NCI-H526 treated with DMSO at 0.1 percent for 48 hours (cell line): Measurements from ENCODE around the gene LRBA.
A peak's percentile ranks its signal among the peaks of the same experiment; 100 is the strongest.

ENCODE experiments used
- DNase-seq: peaks from one replicate; lab custom pipeline; 2025; lab: John Stamatoyannopoulos, UW

The LRBA gene

DNA sequence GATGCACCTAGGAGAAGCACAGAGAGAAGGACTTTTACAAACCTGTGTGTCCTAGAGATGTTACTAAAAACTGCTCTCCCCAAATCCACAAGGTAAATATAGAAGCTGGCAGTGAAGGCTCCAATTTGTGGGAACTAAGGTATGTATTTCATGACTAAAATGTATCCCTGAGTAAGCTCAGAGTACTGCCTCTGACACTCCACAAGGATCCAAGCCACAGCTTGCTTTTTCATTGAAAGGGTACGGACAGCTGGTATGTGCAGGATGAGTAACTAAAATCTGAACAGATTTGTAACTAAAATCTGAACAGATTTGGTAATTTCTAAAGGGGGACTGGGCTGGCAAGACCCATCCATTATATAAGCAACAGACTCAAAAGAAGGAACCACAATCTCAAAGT lies 749.3 kb downstream of the LRBA start:
- no peak for DNase-seq

- no peak for DNase-seq
Measured at GRCh38 chr4:150264595-150265161, 750.4 kb downstream of the LRBA start.

DNA sequence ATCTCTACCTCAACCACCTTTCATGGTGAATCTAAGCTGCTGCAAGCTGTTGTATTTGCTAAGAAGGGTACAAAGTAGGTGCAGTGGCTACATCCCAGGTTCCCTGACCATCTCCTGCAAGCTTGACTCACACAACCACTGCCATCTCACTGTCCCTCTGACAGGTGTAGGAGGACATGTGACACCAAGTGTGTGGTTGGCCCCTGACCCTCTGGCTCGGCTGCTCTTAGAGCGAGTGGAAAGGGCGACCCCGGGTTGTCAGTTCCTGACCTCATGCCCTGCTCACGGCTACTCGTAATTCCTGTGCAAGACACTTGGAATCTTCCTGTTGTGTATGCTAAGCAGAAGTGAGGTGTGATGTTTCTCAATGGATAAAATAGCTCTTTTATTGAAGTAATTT lies 752.5 kb downstream of the LRBA start:
- DNase-seq = no peak

DNA sequence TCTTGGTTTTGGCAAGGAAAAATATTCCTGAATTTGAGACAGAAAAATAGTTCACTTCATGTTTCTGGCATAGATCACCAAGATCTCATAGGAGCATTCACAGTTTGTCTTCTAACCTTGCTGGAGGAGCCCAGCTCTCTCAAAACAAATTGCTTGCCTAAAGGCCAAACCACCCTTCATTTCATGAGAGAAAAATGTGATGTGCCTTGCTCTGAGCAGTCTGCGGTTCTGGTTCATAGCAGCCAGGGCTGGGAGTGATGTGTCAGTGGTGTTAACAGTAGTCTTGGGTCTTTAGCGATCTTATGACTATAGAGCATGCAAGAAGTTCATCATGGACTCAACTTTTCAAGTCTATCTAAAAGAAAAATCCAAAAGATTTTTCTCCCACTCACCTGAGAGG lies 753.5 kb downstream of the LRBA start:
- no peak for DNase-seq

- no peak for DNase-seq
Measured at GRCh38 chr4:150259861-150260567, 755.1 kb downstream of the LRBA start.

GRCh38 chr4:150258569-150258968 lies 756.5 kb downstream of the LRBA start:
- DNase-seq = no peak

DNA sequence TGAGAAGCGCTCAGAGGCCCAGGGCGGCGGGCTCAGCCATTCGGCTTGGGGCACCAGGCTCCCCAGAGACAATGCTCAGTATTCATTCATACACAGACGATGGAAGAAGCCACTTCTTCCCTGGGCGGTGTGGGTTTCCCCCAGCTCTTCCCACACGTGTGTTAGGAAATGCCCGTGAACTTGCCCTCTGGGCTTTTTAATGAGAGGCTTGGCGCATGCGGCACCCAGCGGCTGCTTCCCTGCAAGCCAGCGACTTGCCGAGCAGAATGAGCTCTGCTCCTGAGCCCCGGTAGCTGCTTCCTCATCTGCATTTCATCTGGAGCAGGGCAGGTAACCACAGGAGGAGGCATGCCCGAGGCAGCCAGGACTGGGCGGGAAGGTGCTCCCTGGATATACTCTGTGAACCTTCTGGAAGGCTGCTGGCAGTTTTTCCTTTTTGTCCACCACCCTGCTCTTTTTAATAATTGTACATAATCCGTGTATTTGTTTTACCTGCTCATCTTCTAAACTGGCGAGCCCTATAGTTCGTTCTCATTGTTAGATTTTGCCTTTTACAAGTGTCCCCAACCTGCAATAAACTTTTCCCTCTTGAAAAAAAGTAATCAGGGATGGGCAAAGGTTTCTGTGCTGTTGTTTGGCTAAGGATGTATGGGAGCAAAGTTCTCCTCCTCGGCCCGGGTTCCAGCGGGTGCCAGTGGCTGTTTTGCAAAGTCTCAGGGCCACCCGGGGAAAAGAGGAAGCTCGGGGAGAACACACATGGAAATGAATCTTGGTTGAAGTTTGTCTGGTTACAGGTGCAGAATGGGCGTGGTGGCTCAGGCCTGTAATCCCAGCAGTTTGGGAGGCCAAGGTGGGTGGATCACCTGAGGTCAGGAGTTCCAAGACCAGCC lies 758.0 kb downstream of the LRBA start:
- DNase-seq = peak; percentile 71

GRCh38 chr4:150256225-150256620 lies 758.9 kb downstream of the LRBA start:
- DNase-seq = no peak

GRCh38 chr4:150255610-150256224 lies 759.4 kb downstream of the LRBA start:
- no peak for DNase-seq

- no peak for DNase-seq
Measured at GRCh38 chr4:150253965-150254630, 761.0 kb downstream of the LRBA start.

DNA sequence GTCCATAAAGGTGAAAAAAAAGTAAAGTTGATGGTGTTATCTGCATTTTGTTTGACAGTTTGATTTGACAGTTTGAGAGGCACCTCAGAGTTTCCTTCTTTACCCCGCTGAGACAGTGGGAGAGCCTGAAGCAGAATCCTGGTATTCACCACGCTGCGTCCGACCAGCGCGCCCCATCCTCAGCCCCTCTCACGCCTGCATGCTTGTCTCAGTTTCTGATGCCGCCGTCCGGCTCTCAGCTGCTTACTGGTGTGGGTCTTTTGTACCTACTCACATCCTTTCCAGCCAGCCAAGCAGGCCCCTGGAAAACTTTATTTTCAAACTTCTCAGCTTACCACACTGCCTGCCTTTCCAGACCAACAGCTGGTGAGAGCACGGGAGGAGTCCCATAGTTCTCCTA lies 761.7 kb downstream of the LRBA start:
- no peak for DNase-seq

DNA sequence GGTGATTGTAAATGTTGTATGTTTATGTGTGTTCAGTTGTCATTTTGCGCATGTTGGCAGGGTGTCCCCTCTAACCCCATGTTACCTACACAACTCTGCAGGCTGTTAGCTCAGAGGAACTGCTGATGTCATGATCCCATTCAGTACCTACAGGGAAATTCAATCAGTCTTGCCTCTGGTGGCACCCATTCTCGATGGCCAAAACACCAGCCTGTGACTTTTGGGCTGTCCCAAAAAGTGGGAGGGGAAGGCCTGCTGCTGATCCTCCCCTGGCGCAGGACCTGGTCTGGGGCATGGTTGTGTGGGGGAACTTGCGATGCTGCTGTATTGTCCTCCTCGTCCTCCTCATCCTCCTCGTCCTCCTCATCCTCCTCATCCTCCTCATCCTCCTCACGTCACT lies 762.3 kb downstream of the LRBA start:
- no peak for DNase-seq

DNA sequence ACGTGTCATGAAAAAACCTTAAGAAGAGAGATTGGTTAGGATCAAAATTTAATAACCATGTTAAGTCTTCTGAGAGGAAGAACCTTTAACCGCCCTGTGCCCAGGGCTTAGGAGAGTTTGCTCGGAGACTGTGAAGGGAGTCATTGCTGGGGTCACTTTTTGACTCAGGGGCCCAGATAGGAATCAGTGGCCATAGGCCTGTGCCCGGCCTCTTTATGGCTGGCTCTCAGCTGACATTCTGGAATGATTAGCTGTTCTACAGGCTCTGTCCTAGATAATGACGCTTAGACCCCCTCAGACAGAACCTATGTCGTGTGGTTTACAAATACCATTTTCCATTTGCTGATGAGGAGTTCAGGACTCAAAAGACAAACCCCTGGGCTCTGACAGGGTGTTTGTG lies 762.8 kb downstream of the LRBA start:
- DNase-seq = no peak

DNA sequence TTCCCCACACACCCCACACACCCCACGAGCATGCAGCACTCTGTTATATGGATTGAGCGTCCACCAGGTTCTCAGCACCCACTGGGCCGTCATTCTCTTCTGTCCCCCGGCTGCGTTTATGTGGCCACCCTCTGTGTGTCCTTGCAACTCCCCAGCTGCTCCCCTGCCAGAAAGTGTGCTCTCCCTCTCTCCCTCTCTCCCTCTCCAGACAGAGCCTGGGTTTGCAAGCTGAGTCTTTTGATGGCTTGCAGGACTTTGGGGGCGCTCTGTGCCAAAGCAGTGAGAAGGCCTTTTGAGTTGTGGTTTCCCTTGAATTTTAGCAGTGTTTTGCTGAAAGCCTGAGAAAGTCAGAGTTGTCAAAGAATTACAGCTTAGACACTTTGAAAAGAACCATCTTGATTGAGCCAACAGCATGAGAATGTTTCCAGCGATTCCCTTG lies 763.3 kb downstream of the LRBA start:
- DNase-seq = no peak

GRCh38 chr4:150250998-150251651 lies 764.0 kb downstream of the LRBA start:
- DNase-seq = no peak

GRCh38 chr4:150250293-150250997 lies 764.6 kb downstream of the LRBA start:
- DNase-seq = no peak

- no peak for DNase-seq
Measured at GRCh38 chr4:150248181-150248580, 766.9 kb downstream of the LRBA start.

- no peak for DNase-seq
Measured at GRCh38 chr4:150247184-150247583, 767.9 kb downstream of the LRBA start.

GRCh38 chr4:150244600-150244999 lies 770.5 kb downstream of the LRBA start:
- no peak for DNase-seq

DNA sequence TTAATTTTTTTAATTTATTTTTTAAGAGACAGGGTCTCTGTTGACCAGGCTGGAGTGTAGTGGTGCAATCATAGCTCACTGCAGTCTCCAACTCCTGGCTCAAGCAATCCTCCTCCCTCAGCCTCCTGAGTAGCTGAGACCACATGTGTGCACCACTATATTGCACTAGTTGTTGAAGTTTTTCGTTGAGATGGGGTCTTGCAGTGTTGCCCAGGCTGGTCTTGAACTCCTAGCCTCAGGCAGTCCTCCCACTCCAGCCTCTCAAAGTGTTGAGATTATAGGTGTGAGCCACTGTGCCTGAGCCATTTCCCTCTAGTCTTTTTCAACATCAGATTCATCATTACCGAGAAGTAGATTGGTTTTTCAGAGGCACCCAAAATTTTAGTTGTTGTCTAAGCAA lies 771.2 kb downstream of the LRBA start:
- no peak for DNase-seq
